PFSK-1 (cell line): ENCODE measurements around the gene ANXA2.

Experiments used
- FOXP2 ChIP-seq: optimal IDR thresholded peaks from 2 replicates; pipeline ENCODE3; 2011; ENCODE audit warnings: borderline replicate concordance, control low read depth, inconsistent platforms; ENCODE audit not compliant: insufficient read depth; ENCODE audit errors: extremely low read length, extremely low read depth
- POLR2AphosphoS5 ChIP-seq: IDR thresholded peaks from 2 replicates; pipeline ENCODE4 v1.6.1; 2012; ENCODE audit warnings: low read depth, mild to moderate bottlenecking, control low read depth, low read length, moderate library complexity
- SIN3A ChIP-seq: IDR thresholded peaks from 2 replicates; pipeline ENCODE4 v1.6.1; 2012; ENCODE audit warnings: mild to moderate bottlenecking, low read length, moderate library complexity, borderline replicate concordance; ENCODE audit not compliant: insufficient read depth
- TAF1 ChIP-seq: IDR thresholded peaks from 2 replicates; pipeline ENCODE4 v1.6.1; 2012; ENCODE audit warnings: low read length, control low read depth, borderline replicate concordance; ENCODE audit not compliant: insufficient read depth
- TF ChIP-seq, protein P1 (sequence below), 2 experiments: IDR thresholded peaks; 2 replicates each; pipeline versions ENCODE4 v1.6.1 to v1.8.0; 2011 to 2012; ENCODE audit warnings: low read depth in 2 of 2, low read length in 2 of 2, control low read depth in 1 of 2, inconsistent platforms in 1 of 2, mild to moderate bottlenecking in 1 of 2, moderate library complexity in 1 of 2; ENCODE audit not compliant: insufficient read depth in 1 of 2

- TF ChIP-seq POLR2AphosphoS5: no peak
- TF ChIP-seq, protein P1, sequence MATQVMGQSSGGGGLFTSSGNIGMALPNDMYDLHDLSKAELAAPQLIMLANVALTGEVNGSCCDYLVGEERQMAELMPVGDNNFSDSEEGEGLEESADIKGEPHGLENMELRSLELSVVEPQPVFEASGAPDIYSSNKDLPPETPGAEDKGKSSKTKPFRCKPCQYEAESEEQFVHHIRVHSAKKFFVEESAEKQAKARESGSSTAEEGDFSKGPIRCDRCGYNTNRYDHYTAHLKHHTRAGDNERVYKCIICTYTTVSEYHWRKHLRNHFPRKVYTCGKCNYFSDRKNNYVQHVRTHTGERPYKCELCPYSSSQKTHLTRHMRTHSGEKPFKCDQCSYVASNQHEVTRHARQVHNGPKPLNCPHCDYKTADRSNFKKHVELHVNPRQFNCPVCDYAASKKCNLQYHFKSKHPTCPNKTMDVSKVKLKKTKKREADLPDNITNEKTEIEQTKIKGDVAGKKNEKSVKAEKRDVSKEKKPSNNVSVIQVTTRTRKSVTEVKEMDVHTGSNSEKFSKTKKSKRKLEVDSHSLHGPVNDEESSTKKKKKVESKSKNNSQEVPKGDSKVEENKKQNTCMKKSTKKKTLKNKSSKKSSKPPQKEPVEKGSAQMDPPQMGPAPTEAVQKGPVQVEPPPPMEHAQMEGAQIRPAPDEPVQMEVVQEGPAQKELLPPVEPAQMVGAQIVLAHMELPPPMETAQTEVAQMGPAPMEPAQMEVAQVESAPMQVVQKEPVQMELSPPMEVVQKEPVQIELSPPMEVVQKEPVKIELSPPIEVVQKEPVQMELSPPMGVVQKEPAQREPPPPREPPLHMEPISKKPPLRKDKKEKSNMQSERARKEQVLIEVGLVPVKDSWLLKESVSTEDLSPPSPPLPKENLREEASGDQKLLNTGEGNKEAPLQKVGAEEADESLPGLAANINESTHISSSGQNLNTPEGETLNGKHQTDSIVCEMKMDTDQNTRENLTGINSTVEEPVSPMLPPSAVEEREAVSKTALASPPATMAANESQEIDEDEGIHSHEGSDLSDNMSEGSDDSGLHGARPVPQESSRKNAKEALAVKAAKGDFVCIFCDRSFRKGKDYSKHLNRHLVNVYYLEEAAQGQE (IDR thresholded peaks at IDR 0.05; ENCODE audit: insufficient read depth in 1 of 2, low read depth in 2 of 2, low read length in 2 of 2): no peak
- no peak for TF ChIP-seq TAF1
- TF ChIP-seq FOXP2: no peak
- no peak for TF ChIP-seq SIN3A
Measured at GRCh38 chr15:60318216-60318867, 79.4 kb downstream of the ANXA2 start.
